NCI-H2171 treated with DMSO at 0.1 percent for 48 hours (cell line): Measurements from ENCODE around the gene ZFP92.
A peak's percentile ranks its signal among the peaks of the same experiment; 100 is the strongest.

Experiments
- DNase-seq: peaks from one replicate; lab custom pipeline; 2025; lab: John Stamatoyannopoulos, UW

ZFP92 gene

GRCh38 chrX:153438532-153438931, 27.3 kb downstream of the ZFP92 start:
- no peak for DNase-seq

DNA sequence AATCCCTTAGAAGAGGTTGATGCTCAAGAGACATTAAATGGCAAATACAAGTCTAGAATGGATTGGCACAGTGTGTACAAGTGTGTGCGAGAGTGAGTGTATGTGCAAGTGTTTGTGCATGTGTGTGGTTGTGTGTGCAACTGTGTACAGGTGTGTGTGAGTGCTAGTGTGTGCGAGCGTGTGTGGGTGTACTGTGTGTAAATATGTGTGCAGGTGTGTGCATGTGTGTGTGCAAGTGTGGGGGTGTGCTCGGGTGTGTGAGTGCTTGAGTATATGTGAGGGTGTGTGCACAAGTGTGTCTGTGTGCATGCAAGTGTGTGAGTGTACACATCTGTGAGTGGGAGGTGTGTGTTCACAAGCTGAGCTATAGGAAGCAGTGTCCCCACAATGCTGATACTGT, 28.7 kb downstream of the ZFP92 start:
- DNase-seq, result no peak

- DNase-seq, result no peak
Measured at GRCh38 chrX:153440556-153441135, 29.4 kb downstream of the ZFP92 start.

DNA sequence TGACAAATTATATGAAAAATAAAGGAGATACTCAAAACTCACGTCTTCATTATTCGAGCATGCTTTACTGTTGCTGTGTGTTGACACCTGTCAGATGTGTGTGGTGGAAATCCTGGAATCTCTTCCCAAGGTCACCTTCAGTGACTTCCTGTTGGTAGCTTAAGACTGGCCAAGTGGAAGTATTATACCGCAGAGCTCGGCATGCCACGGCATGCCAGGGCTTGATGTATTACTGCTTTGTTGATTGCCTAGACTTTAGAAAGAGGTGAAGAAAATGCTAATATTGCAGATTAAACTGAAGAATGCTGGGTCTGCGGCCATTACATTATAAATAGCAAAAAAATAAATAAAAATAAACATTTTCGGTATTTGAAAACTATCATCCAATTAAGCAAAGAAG, 30.0 kb downstream of the ZFP92 start:
- DNase-seq, result peak; percentile 15

- no peak for DNase-seq
Measured at GRCh38 chrX:153441981-153442380, 30.7 kb downstream of the ZFP92 start.

GRCh38 chrX:153442463-153442862, 31.2 kb downstream of the ZFP92 start:
- no peak for DNase-seq

GRCh38 chrX:153443476-153444332, 32.4 kb downstream of the ZFP92 start:
- DNase-seq, result peak; percentile 10

GRCh38 chrX:153444333-153445011, 33.2 kb downstream of the ZFP92 start:
- DNase-seq, result no peak

DNA sequence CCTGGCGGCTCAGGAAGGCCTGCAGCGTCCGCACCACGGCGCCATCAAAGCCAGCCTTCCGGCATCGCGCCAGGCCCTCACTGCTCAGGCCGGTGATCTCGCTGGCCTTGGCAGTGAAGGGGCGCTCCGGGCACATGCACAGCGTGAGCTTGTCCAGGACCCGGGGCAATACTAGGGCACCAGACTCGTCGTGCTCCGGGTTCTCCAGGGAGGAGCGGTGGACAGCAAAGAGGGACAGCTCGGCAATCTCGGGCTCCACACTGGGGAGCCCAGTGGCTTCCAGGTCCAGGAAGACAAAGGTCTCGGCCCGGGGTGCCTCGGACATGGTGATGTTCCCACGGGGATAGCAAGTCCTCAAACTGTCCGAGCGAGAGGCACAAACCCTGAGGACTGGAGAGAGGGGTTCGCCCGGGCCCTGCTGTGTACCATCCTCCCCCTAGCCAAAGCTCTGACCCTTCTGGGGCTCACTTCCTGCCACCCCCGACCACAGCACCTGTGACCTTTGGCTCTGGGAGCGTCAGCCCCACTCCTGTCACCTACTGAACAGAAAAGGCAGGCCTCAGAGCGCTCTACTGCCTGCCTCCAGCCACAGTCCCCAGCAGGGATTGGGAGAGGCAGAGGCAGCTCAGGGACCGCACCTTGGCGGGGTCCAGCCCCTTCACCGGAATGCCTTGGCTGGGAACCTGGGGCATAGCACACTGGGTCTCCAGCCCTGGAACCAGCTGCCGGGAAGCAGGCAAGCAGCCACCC, 34.0 kb downstream of the ZFP92 start:
- no peak for DNase-seq

DNA sequence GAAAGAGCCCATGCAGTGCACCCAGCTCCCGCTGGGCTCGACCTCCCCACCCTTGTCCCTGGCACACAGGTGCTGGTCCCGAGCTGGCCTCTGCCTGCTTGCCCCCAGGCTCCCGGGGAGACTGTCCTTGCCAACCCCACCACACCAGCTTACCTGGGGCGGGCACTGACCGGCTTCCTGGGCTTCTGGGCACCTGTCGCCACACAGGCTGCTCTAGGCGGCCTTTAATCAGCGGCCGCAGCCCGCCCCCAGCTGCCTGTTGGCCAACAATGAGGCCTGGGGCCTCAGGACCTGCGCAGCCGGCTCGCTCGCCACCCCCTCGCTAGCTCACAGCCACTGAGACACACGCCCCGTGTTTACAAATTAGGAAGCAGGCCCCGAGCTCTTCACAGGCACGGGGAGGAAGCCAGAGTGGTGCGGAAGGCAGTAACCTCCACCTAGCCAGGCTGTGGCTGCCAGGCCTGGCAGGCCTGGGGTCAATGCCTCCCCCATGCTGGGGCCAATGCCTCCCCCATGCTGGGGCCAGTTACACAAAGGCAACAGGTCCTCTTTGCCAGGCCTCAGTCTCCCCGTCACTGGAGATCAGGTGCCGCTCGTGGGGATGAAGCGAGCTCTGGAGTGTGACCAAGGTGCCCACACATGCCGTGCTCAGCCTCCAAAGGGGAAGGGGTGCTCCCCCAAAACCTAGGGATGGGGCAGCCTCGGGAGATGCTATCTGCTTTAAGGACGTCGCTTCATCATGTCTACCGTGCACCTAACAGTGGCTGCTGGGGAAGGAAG, 34.8 kb downstream of the ZFP92 start, which contains the start of gene TREX2:
Gene TREX2 (minus strand): TSS at position 201 of the 780 bp plus-strand sequence. CDS start 626 bp downstream, outside the sequence.
- DNase-seq, result no peak

- DNase-seq, result no peak
Measured at GRCh38 chrX:153446636-153446936, 35.3 kb downstream of the ZFP92 start.

GRCh38 chrX:153446950-153447580, 35.8 kb downstream of the ZFP92 start:
- no peak for DNase-seq

DNA sequence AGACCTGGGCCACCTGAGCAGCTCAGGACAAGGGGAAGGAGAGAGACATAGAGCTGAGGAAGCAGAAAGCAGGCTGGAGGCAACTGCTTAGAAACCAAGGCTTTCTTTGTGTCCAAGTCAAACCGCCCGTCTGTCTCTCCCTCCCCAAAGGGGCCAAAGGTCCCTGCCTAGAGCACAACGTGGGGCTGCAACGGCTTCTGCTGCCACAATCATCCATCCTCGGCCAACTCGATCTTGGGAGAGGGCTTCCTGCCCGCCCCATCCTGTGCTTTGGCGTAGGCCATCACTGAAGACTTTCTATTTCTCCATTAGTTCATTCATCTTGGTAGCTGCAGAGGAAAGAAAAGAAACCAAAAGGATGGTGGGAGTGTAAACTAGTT, 36.3 kb downstream of the ZFP92 start:
- no peak for DNase-seq

DNA sequence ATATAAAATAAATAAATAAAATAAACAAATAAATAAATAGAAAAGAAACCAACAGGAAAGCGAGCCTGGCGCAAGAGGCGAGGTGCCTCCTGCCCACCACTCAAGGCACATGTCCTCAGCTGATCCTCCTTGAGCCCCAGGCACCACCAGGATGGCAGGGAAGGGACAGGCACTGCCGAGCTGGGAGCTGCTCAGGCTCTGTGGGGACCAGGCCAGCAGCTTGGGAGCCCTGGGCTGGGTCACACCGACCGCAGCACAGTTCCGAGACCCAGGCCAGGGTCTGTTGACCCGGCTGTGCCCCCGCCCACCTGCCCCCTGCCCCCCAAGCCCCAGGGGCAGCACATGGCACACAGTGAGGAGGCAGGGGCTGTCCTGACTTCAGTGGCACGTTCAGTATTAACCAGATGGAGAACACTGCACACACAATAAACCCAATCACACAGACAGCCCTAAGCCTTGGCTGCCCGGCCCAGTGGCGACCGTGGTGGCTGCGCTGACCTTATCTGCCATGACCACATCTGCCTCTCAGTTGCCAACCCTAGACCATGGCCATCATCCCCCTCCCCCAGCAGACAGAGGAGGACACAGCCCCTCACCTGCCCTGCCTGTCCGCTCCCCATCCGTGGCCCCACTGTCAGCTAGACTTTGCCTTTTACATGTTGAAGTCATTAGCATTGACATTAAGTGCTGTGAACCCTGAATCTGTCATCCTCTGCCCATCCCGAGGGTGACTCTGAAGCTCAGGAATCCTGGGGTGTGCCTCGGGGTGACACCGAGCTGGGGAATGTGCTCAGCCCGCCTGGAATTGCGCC, 37.5 kb downstream of the ZFP92 start:
- DNase-seq, result no peak

DNA sequence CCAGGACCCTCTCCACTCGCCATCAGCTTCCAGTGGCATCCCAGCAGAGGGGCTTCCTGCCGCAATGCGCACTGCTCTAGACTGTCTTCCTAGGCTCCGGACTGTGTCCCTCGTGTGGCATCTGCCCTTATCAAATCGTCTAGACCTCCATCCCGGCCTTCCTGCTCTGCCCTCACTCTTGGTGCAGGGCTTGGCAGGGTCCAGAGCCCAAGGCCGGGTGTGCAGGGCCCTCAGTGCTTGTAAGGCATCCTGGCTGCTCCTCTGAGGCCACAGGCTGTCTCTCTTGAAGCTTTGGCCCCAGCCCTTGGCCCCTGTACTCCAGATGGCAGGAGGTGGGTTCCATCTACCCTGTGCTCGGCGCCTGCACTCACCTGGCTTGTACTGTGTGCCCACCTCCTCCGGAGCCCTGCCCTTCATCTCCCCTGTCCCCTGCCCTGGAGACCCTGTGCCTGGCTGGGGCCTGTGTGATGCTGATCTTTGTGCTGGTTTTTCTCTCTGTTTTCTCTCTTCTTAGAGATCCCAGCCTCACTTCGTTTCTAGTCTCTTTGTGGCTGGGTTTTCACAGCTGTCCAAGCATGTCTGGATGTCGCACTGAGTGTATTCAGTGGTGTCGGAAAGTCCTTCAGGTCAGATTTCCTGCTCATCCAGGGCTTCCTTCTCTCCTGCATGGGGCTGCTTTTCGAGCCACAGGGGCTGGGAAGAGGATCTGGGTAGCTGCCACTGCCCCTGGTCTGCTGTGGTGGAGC, 38.3 kb downstream of the ZFP92 start:
- no peak for DNase-seq

- no peak for DNase-seq
Measured at GRCh38 chrX:153450114-153450948, 39.1 kb downstream of the ZFP92 start.

DNA sequence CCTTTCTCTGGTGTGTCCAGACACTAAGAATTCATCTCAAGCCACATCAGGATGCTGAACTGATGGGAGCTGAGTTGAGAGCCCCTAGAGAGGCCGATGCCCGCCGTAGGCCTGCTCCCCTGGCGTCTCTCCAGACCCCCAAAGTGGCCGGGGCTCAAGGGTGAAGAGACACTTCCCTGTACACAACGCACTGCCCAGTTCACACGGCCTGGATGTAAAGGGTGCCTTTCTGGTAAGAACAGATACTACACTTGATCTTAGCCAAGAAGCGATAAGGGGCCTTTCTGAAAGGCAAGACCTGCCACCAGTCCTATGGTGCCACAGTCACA, 39.6 kb downstream of the ZFP92 start:
- DNase-seq, result no peak

DNA sequence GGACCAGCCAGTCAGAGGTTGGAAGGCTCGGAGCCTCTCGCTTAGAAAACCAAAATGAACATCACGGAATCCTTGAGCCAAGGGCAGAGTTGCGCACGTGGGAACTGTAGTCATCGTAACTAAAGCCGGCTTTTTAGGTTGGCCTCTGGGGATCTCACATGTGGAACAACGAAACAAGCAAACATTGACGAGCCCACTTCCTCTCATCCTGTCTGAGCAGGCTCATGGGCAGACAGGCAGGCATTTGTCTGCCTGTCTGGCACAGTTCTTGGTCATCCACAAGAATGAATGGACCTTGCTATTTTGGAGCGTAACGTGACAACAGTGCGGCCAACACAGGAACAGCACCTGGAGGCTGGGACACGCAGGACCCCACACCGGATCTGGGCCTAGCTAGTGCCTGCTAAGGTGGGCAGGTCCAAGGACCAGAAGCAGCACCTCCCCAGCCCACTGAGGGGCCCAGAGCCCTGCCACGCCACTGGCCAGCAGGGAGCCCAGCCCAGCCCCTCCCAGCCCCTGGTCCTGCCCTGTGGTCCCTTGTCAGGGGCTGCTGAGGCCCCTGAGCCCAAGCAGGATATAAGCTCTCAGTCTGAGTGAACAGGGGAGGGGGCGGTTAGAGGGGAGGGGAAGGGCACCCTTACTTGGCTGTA, 43.8 kb downstream of the ZFP92 start:
- no peak for DNase-seq
